Measurements from ENCODE around the gene WDR33.

Gene WDR33

DNA sequence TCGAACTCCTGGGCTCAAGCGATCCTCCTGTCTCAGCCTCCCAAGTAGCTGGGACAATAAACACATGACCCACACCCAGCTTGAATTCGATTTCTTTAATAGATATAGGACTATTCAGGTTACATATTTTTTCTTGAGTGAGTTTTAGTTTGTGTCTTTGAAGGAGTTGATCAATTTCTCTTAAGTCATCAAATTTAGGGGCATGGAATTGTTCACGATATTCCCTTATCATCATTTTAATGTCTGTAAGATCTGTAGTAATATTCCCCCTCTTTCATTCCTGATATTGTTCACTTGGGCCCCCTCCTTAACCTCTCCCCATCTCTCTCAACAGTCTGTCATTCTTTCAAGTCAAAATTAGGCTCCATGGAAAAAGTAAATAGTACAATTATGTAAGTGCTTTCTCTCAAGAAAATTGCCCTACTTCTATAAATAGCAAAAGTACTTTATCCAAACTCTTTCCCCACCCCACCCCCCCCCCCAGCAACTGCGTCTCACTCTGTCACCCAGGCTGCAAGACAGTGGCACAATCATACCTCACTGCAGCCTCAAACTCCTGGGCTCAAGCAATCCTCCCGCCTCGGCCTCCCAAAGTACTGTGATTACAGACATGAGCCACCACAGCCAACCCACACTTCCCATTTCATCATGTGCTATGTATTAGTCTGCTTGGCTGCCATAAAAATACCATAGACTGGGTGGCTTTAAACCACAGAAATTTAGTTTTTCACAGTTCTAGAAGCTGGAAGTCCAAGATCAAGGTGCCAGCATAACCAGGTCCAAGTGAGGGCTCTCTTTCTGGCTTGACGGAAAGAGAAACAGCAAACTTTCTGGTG, 20.1 kb downstream of the WDR33 start:
- no peak overlapping the region for H3K4me3 ChIP-seq (ENCODE audit: low read depth, low read length)
- TF ChIP-seq, protein P1, sequence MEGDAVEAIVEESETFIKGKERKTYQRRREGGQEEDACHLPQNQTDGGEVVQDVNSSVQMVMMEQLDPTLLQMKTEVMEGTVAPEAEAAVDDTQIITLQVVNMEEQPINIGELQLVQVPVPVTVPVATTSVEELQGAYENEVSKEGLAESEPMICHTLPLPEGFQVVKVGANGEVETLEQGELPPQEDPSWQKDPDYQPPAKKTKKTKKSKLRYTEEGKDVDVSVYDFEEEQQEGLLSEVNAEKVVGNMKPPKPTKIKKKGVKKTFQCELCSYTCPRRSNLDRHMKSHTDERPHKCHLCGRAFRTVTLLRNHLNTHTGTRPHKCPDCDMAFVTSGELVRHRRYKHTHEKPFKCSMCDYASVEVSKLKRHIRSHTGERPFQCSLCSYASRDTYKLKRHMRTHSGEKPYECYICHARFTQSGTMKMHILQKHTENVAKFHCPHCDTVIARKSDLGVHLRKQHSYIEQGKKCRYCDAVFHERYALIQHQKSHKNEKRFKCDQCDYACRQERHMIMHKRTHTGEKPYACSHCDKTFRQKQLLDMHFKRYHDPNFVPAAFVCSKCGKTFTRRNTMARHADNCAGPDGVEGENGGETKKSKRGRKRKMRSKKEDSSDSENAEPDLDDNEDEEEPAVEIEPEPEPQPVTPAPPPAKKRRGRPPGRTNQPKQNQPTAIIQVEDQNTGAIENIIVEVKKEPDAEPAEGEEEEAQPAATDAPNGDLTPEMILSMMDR (conservative IDR thresholded peaks at IDR 0.05; ENCODE audit: low read depth, low read length): no peak
- DNase-seq (ENCODE audit: low read depth): no peak

- TF ChIP-seq, protein P1 (conservative IDR thresholded peaks at IDR 0.05; ENCODE audit: low read depth, low read length): no peak
- H3K4me3 ChIP-seq (ENCODE audit: low read depth, low read length): no peak overlapping the region
- no peak for DNase-seq (ENCODE audit: low read depth)
These were observed 24.7 kb downstream of the WDR33 start for GRCh38 chr2:127786048-127786809.

GRCh38 chr2:127784965-127785518, 25.9 kb downstream of the WDR33 start:
- no peak for DNase-seq (ENCODE audit: low read depth)
- TF ChIP-seq, protein P1 (conservative IDR thresholded peaks at IDR 0.05; ENCODE audit: low read depth, low read length): no peak
- H3K4me3 ChIP-seq (ENCODE audit: low read depth, low read length): no peak overlapping the region

GRCh38 chr2:127783101-127783500, 27.9 kb downstream of the WDR33 start:
- no peak overlapping the region for H3K4me3 ChIP-seq (ENCODE audit: low read depth, low read length)
- peak; percentile 13 for DNase-seq (ENCODE audit: low read depth)
- TF ChIP-seq, protein P1 (conservative IDR thresholded peaks at IDR 0.05; ENCODE audit: low read depth, low read length): no peak

DNA sequence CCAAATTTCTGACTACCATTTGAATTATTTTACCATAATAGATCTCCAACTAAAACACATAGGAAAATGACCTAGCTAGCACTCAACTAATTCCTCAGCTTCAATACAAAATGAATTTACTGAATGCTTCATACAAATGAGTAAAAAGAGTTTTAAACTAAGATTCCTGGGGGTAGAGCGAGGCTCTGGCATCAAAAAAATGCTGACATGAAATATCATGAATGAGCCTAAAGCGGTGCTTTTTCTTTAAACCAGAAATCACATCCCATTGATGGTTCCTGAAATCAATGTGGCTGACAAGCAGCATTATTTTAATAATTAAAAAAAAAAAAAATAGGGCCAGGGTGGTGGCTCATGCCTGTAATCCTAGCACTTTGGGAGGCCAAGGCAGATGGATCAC, 32.1 kb downstream of the WDR33 start:
- TF ChIP-seq, protein P1 (conservative IDR thresholded peaks at IDR 0.05; ENCODE audit: low read depth, low read length): no peak
- H3K4me3 ChIP-seq (ENCODE audit: low read depth, low read length): no peak overlapping the region
- no peak for DNase-seq (ENCODE audit: low read depth)

DNA sequence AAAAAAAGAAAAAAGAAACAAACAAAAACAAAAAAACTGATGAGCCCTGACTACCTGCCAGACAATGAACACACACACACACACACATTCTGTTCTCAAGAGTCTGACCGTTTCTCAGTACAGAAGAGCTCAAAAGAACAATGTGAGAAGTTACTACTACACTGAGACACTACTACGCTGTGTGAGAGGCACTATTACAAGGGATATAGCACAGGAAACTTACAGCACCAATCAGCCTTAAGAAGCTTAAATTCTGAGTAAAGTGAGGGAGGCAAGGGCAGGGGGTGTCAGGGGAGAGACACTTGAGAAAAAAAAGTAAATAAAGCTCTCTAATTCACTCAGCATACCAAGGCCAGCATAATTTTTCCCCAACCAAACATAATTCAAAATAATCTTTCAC, 32.5 kb downstream of the WDR33 start:
- no peak overlapping the region for H3K4me3 ChIP-seq (ENCODE audit: low read depth, low read length)
- DNase-seq (ENCODE audit: low read depth): no peak
- TF ChIP-seq, protein P1 (conservative IDR thresholded peaks at IDR 0.05; ENCODE audit: low read depth, low read length): no peak

Data from choroid plexus epithelial cell (primary cell).